HG03575 (cell line): ENCODE data around the gene SMAD3.
"Not testable (repeated sequence)": the region's sequence is repeated elsewhere in the genome, so short reads cannot be mapped to it uniquely, and the experiment has no call there.

Experiments used
- ATAC-seq: cut with Tn5 transposase; IDR thresholded peaks from one replicate; pipeline ENCODE4 v1.9.1; 2021; ENCODE audit not compliant: unreplicated experiment, insufficient number of reproducible peaks, low FRiP score; ENCODE audit errors: extremely low read depth

The SMAD3 gene

DNA sequence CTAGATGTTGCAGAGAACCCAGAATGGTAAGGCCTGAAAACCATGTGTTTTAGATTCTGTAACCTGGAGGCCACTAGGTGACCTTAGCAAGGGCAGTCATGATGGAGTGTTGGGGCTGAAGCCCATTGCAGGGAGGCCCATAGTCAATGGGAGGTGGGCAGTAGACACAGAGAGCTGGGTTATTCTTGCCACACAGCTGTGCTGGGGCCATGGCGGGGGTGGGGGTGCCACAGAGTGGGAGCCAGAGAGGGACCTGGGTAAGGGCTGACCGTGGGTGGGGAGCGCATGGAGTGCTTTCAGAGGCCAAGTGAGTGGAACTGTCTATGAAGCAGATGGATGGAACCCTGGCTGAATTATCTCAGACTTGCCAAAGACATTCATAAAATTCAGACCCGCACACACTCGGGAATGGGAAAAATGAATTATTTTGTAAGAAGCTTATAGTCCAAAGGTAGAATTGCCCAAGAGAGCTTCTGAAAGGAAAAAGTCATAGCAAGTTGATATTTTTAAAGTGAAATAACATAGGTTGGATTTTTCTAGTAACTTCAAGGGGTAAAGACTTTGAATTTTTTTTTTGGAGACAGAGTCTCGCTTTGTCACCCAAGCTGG is 53.9 kb downstream of the SMAD3 start:
- no peak for ATAC-seq

DNA sequence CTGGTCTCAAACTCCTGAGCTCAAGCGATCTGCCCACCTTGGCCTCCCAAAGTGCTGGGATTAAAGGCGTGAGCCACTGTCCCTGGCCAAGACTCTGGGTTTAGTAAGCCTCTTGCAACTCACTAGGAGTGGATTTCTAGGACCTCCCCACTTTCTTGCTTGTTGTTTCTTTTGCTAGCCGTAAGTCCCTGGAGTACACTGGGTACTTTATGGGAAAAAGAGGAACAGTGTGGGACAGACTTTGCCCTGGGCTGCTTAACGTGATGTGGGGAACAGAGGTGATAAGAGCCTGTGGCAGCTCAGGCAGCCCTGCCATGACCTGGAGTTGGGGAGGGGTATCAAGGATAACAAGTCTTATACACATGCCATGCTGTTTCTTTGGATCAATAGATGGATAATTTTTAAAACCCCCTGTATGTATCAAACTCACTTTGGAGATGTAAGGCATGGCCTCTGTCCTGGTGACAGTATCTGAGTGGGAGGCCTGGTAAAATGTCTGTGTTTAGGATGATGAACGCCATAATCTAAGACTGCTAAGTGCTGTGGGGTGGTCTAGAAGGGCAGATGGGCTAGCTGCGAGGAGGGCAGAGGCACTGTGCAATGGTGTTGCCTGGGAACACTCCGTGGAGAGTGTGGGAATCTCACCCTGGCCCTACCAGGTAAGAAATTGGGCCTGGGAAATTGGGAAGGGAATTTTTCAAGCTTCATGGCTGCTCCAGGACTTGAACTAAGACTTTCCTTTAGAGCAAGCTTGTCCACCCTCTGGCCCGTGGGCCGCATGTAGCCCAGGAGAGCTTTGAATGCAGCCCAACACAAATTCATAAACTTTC is 54.8 kb downstream of the SMAD3 start:
- no peak for ATAC-seq

DNA sequence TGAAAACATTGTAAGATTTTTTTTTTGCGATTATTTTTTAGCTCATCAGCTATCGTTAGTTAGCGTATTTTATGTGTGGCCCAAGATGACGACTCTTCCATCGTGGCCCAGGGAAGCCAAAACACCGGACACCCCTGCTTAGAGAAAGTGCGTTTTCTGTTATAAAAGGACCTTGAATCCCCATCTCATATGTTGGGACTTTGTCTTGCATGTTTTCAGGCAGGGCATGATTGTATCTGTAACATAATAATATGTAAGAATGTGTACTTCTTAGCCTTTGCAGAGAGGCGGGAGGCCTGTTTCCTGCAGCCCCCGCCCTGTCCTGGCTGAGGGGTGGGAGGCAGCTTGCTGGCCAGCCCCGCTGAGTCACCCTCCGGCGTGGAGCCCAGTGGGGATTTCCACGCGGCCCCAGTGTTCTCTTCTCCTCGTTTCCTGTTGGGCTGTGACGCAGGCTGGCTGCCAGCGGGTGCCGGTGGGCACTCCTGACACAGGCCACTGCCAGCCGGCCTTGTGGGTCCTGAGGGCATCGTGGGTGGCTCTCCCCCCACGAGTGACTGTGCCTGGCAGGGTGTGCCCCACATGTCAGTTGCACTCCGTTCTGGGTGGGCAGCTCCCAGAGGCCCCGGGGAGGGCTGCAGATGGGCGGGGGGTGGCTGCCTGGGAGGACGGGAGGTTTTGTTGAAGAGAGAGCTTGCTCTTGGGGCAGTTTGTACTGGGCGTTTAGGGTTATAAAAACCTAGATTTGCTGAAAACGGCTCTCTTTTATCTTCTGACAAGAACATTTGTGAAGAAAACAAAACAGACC is 55.6 kb downstream of the SMAD3 start:
- no peak for ATAC-seq

DNA sequence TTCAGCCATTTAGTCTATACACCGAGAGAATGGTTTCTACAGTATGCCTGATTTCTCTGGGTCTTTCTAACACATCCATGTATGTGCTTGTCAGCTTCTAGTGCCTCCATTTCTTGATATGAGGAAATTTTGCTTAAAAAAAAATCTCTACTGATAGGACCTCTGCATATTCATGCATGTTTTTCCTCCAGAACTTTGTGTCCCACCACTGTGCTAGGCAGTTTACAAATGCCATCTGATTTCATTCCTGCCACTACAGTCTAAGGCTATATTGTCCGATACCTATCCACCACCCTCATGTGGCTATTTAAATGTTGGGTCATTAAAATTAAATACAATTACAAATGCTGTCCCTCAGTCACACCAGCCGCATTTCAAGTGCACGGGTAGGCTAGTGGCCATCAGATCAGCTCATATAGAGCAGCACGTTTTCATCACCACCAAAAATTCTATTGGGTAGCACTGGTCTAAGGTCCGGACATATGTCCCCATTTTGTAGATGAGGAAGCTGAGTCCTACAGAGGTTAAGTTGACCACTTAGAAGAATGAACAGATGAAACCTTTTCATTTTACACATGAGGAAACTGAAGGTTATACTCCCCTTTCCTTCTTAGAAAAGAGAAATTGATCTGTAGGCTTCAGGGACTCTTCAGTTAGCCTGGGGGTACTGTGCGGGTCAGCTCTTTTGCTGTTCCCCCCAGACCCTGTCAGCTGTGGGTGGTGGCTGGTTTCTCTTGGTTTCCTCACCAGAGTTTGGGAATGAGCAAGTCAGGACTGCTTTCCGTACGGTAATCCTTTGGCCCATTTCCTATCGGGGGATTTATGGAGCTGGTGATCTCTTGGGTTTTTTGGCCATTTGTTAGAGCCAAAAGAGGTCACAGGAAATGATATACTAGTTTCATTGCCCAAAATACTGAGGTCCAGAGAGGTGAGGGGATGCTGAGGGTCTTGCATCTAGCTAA is 56.5 kb downstream of the SMAD3 start:
- no peak for ATAC-seq

DNA sequence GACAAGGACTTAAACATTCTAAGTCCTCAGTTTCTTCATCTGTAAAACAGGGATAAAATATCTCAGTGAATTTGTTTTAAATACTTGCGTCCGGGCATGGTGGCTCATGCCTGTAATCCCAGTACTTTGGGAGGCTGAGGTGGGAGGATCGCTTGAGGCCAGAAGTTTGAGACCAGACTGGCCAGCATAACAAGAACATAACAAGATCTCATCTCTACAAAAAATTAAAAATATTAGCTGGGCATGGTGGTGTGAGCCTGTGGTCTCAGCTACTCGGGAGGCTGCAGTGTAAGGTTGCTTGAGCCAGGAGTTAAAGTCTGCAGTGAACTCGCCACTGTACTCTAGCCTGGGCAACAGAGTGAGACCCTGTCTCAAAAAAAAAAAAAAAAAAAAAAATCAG is 57.4 kb downstream of the SMAD3 start:
- not testable (repeated sequence) for ATAC-seq

DNA sequence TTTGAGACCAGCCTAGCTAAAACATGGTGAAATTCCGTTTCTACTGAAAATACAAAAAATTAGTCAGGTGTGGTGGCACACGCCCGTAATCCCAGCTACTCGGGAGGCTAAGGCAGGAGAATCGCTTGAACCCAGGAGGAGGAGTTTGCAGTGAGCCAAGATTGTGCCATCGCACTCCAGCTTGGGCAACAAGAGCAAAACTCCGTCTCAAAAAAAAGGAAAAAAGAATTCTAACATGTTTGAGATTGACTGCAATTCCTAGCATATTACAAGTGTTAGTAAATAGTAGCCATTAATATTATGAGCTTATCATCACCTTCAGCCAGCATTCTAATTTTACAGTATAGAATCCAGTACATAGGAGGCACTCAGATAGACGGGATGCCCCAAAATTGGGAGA is 57.9 kb downstream of the SMAD3 start:
- not testable (repeated sequence) for ATAC-seq

DNA sequence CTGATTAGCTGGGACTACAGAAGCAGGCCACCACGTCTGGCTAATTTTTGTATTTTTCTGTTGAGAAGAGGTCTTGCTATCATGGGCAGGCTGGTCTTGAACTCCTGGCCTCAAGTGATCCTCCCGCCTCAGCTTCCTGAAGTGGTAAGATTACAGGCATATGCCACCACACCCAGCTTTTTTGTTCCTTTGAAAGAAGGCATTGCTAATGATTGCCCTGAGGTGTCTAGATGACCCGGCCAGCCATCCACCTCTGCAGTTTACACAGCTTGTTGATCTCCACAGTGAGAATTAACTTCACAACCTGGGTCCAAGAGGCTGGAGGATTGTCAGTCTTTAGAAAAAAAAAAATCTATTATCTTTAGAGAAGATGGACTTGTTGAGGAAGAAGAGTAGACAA is 58.7 kb downstream of the SMAD3 start:
- ATAC-seq = no peak

DNA sequence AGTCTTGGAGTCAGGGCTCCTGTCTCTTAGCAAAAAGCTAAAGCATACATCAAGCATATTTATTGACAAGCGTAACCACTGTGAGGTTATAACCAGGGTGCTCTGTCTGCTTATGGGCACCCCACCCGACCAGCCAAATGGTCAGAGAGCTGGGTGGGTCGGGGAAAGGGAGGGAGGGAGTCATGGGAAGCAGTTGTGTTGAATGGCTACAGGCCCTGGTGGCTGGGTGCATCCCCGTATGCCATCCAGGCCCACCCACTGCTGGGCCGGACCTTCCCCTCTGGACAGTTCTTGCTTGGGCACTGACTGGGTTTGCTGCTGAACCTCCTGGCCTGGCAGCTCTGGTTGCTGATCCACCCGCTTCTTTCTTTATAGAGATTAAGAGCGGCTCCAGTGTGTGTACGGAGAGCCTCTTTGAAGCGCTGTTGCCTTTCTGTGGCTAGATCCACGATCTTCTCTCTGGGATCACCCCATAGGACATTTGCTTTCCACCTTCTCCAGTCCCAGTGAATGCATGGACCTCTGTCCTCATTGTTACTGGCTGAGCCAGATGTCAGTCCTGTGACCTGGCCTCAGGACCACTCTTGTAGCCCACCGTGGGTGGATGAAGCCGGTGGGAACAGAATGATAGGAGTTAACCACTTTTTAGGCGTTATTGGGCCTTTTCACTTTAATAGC is 59.6 kb downstream of the SMAD3 start:
- ATAC-seq = no peak

DNA sequence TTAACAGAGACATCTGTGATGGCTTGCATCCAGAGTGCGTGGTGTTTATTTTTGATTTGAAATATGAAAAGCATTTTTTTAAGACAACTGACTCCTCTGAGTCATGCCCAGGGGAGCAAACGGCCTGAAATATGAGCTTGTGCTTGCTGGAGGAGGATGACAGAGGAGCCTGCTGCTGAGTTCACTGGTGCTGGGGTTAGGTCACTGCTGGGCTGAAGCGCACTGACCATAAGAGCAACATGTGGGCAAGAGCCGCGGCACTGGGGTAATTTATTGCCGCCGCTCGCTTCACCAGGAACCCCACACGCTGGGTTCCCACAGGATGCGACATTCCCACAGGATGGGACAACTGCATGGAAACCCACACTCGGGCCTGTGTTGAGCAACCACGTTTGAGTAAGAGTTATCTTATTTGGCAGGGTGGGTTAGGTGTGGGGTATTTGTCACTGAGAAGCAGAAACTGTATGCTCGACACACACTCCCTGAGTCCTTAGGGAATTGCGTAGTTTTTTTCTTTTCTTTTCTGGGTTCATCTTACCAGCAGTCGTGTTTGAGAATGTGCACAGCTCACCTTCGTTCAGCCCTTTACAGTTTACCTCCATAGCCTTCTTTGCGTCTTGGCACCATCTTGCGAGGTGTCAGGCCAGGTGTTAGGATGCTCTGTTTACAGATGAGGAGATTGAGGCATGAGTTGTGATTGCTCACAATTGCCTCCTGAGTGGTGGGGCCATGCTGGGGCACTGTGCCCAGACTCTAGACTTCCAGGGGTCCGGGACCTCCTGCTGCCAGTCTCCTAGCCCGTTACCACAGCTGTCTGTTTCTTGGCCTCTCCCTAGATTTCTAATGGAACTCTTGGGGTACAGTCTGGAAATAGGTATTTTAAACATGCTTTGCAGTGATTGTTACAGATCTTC is 60.4 kb downstream of the SMAD3 start:
- ATAC-seq = no peak

DNA sequence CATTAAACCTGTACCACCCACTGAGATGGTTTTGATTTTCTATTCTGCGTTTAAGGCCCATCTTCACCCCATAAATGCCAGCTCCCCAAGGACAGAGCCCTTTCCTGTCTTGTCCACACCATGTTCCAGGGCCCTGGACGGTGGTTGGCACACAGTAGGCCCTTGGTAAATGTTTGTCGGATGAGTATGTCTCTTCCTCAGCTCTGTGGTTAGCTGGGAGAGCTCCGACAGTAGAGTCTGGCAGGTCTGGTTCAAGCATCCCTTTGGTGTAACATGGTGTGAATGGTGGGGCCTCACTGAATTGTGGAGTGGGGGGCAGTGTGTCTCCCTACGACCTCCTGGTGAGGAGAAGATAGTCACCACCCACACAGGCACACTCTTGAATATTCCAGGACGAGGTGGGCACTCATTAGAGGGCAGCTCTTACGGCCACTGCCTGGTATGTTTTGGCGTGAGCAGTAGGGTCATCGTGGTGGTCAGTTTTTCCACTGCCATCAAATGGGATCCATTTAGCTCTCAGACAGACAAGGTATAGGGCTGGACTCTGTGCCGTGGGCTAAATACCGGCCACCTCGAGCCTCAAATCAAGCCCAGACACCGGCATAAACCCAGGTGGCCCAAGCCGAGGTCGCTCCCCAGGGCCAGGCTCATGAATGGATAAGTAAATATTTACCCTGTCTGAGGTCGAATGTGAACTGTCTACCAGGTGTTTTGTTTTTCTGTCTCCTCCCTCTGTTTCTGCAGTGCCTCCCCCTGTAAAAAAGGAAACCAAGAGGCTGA is 61.3 kb downstream of the SMAD3 start:
- no peak for ATAC-seq

DNA sequence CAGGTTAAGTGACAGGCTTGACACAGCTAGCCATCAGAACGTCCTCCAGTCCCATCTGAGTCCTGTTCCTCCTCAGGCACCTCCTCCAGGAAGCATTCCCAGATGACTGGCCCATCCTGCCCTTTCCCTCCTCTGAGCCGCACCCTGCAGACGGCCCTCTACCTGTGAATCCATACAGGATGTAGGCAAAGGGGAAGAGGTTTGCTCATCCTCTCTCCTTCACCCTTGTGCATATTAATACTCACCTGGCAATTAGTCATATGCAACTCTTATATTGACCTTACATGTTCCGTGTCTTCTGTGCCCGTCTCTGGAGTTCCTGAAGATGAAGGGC is 61.9 kb downstream of the SMAD3 start:
- no peak for ATAC-seq

DNA sequence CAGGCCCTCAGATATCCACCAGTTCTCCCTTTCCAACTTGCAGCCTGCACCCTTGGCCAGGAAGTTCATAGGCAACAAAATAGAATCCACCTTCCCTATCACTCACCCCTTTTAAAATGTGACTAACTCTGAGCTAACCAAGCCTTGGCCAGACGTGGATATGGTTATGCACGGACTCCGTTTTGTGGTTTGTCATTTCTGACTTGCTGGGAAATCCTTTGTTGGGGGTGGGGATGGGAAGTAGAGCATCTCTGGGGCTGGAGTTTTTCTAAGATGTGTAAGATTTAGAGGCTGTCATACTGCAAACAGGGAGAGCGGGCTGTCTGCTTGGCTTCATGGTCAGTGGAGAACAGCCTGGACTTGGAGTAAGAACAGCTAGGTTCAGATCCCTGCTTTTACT is 62.6 kb downstream of the SMAD3 start:
- no peak for ATAC-seq

DNA sequence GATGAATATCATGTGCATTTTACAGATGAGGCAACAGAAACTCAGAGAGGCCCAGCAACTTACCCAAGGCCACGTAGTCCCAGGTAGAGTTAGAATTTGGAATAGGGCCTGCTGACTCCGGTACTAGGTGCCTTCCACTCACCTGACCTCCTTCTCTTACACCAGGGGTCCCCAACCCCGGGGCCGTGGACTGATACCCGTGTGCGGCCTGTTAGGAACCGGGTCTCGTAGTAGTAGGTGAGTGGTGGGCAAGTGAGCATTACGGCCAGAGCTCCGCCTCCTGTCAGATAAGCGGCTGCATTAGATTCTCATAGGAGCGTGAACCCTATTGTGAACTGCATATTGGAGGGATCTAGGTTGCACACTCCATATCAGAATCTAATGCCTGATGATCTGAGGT is 64.8 kb downstream of the SMAD3 start:
- no peak for ATAC-seq

DNA sequence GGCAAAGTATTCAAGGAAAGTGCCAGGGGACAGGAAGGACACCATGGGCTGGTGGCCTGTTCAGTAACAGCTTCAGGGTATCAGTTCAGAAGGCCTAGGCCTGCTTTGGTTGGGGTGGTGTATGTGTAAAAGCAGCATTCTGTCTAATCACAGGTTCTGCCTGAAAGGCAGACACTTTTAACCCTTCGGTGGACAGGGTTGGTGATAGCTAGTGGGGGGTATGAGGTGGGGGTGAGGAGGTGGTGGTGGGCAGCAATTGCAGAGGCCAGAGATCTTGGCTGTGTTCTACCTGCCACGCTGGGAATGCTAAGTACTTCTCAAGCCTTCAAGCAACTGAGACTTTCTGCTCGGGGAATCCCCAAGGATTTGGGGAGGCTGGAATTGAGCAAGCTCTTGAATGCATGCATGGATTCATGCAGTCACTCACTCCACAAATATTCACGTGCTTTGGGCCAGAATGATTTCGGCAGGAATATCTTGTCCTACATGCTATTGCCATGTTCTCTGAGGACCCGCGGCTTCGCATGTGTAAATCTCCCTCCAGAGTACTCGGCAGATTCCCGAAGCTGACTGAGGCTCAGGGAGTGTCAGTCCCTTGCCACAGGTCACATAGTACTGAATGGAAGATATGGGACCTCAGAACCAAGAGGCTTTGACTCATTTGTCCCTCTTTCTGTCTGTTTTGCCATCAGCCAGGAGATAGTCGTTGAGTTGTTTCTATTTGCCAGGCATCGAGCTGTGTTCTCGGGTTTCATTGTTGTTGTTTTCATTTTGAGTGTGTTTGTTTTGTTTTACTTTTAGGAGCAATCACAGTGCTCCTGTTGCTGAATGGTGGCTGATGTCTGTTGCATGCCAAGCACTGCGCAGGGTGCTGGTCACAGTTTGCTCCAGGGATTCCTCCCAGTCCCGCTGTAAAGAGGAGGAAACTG is 65.5 kb downstream of the SMAD3 start:
- ATAC-seq = no peak

DNA sequence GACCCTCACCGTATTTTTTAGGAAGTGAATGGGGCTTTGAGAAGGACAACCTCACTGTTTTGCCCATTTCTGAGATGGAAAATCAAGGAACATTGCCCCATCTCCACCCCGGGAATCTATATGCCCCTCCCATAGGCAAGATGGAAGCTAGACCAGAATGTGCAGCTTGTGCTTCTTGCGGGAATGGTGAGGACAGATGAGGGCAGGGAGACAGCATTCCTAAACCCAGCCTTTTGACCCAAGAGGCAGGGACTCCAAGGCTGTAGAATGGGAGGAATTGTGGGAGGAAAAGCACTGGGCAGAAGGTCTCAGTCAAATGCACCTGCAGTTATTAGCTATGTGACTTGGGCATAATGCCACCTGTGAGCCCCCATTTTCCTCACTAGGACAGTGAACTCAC is 66.9 kb downstream of the SMAD3 start:
- ATAC-seq = no peak

DNA sequence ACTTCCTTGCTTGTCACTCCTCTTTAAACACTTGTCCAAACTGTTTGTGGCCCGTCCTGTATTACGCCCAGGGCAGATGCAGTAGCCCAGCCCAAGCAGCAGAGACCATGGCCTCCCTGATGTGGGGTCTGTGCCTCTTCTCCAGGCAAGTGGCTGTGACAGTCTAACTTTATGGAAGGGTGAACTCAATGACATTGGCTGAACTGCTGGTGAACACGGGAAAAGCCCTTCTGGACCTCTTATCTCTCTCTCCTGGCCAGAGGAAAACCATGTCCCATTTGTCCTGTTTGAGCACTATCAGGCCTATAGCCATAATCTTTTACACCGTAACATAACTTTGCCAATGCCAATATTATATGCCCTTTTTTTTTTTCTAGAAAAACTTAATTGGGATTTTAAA is 67.6 kb downstream of the SMAD3 start:
- no peak for ATAC-seq
